SJSA1 (cell line): ENCODE measurements around the gene SLC29A2. TPM values are rescaled to one million over a fixed set of nuclear protein-coding genes. Genes with fewer than 3 reads are reported as not detected.
"Not testable (repeated sequence)": the region's sequence is repeated elsewhere in the genome, so short reads cannot be mapped to it uniquely, and the experiment has no call there.

Experiments used
- DNase-seq, 2 experiments: peaks; one replicate each; pipeline ENCODE4 v3.0.0-alpha.2; 2015 to 2020; ENCODE audit warnings: low spot score in 2 of 2, low read depth in 1 of 2
- H3K27ac ChIP-seq: fragments of 250-450 bp; sonication (Bioruptor Pico); 2 replicates; pipeline ENCODE4 v1.5.1; 2020; ENCODE audit warnings: mild to moderate bottlenecking, moderate library complexity
- H3K27me3 ChIP-seq: fragments of 250-450 bp; sonication (Bioruptor Pico); replicated peaks from 2 replicates; pipeline ENCODE4 v1.5.1; 2020; ENCODE audit warnings: mild to moderate bottlenecking, moderate library complexity
- H3K36me3 ChIP-seq: fragments of 250-450 bp; sonication (Bioruptor Pico); 2 replicates; pipeline ENCODE4 v1.5.1; 2020; ENCODE audit warnings: mild to moderate bottlenecking
- H3K4me1 ChIP-seq: fragments of 250-450 bp; sonication (Bioruptor Pico); replicated peaks from 2 replicates; pipeline ENCODE4 v1.6.1; 2021; ENCODE audit warnings: mild to moderate bottlenecking
- H3K4me3 ChIP-seq: fragments of 250-450 bp; sonication (Bioruptor Pico); 2 replicates; pipeline ENCODE4 v1.5.1; 2020; ENCODE audit warnings: mild to moderate bottlenecking
- H3K9me3 ChIP-seq: fragments of 250-450 bp; sonication (Bioruptor Pico); replicated peaks from 2 replicates; pipeline ENCODE4 v1.5.1; 2020; ENCODE audit warnings: mild to moderate bottlenecking
- total RNA-seq: library from RNA; depleted of rRNA; stranded (reverse); fragments of >200 nt; shearing (Covaris generic); gene quantifications from 2 replicates; pipeline ENCODE4 v1.2.3, GENCODE V29; 2014

The SLC29A2 gene
- total RNA-seq, 1 experiment from 2014 or later = not detected

DNA sequence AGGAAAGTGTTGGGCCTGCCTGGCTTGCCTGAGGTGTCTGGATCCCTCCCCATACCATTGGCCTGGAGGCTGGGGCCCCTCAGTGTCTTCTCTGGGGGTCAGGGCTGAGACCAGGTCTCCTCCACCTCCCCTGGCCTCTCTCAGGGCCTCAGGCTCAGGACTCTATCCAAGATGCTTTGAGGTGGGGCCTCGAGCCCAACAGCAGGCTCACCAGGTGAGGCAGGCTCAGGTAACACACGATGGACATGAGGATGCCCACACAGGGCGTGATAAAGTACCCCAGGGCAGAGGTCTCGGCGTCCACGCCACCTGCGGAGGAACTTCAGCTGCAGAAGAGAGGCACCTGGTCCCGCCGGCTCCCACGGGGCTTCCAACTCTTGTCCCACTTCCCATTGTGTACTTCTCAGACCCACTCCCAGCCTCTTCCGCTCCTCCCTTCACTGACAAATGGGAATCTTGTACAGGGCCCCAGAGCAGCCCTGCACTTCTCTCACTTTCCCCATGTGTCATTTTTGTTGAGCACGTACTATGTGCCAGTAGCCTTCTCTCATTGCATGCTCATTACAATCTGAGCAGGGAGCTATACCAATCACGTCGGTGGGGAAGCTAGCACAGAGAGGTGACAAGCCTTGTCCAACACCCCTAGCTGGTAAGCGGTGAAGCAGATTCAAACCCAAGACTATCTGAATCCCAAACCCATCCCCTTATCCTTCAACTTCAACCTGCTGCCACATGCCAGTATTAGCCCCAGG, 3.8 kb downstream of the SLC29A2 start:
- DNase-seq = no peak
- H3K27ac ChIP-seq = no peak overlapping the region
- H3K9me3 ChIP-seq = no peaks in the 10 kb centered on the region

DNA sequence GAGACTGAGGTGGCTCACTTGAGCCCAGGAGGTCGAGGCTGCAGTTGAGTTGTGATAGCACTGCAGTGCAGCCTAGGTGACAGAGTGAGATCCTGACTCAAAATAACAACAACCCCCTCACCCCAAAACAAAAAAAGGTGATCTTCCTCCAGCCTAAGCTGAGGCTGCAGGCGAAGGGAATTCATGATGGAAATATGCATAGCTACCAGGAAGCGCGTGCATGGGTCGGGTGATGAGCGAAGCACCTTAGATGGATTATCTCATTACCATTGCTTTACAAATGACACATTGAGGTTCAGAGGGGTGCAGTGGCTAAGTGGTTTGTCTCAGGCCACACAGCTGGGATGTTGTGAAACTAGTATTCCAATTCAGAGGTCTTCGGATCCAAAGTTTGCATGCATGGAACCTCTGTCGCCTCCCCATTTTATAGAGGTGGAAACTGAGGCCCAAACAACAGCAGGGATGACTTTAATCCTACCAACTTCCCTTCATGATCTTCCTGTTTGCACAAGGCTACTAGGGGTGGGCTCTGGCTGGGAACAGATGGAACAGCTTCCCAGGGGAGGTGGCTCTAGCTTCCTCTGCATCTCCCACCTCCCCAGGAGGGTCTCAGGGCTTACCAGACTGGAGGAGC, 4.6 kb downstream of the SLC29A2 start:
- H3K27me3 ChIP-seq = peaks cover 46% of the 10 kb centered on the region
- no peak for DNase-seq
- H3K4me1 ChIP-seq = peaks cover 10% of the 10 kb centered on the region
- no peaks in the 10 kb centered on the region for H3K36me3 ChIP-seq
- no peak overlapping the region for H3K27ac ChIP-seq
- H3K4me3 ChIP-seq = no peak overlapping the region
- H3K9me3 ChIP-seq = no peaks in the 10 kb centered on the region

More for the DNA sequence above, 3.8 kb downstream of the SLC29A2 start:
- Histone ChIP-seq H3K4me1 (peaks cover 17% of the 10 kb centered on the region), H3K27me3 (peaks cover 53% of the 10 kb centered on the region), H3K4me3 (no peak overlapping the region), H3K36me3 (no peaks in the 10 kb centered on the region)

DNA sequence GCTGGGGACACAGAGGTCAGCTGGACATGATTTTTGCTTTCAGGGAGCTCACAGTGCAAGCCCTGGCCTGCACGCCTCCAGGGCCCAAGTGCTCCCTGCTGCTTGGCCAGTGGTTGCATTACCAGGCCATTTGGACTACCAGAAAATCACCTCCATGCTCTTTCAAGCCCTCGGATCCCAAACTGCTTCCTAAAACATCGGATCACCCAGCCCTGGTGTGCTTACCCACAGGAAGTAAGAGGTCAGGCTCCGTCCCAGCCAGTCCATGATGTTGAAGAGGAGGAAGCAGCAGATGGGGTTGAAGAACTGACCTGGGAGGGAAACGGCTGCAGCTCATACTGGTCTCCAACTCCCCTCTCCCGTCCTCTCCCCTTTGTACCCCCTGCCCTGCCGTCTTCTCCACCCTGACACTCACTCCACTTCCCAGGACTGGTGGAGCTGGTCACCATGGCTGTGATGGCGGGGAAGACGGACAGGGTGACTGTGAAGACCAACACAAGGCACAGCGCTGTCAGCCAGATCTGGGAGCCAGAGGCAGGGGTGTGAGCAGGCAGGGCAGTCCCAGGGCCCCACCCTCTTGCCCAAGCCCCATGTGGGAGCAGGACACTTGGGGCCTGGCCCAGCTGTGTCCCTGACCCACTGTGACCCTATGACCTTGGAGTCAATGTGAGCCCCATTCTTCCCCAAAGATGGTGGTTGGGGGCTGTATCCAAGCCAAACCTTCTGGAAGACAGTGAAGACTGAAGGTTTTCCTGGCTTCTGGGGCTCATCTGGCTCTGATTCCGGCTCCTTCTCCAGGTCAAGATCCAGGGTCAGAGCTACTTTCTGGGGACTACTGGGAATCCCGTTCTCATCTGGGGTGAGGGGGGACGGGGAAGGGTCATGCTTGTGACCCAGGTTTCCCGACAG, 5.6 kb downstream of the SLC29A2 start:
- Histone ChIP-seq H3K27me3 (peaks cover 36% of the 10 kb centered on the region), H3K4me1 (no peaks in the 10 kb centered on the region; the same call in 1 of the 2 replicates), H3K4me3 (no peak overlapping the region), H3K36me3 (no peaks in the 10 kb centered on the region), H3K27ac (no peak overlapping the region), H3K9me3 (no peaks in the 10 kb centered on the region)
- no peak for DNase-seq

DNA sequence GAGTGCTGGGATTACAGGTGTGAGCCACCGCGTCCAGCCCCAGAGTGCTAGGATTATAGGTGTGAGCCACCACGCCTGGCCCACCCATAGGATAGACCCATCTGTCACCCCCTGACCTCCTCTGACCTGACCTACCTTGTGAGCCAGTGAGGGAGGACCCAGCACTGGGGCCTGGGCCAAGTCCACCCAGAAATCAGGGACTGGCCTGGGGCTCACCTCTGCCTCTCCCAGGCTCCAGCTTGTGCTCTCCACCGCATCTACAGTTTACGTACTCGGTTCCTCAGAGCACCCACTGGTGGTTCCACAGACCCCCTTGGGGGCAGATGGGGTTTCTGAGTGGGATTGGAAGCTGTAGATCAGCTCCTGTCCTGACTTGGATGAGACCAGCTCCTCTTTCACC, 6.4 kb downstream of the SLC29A2 start:
- H3K36me3 ChIP-seq = no peaks in the 10 kb centered on the region
- H3K27me3 ChIP-seq = peaks cover 28% of the 10 kb centered on the region
- no peak overlapping the region for H3K4me3 ChIP-seq
- DNase-seq = no peak
- H3K9me3 ChIP-seq = no peaks in the 10 kb centered on the region
- no peaks in the 10 kb centered on the region for H3K4me1 ChIP-seq
- no peak overlapping the region for H3K27ac ChIP-seq

DNA sequence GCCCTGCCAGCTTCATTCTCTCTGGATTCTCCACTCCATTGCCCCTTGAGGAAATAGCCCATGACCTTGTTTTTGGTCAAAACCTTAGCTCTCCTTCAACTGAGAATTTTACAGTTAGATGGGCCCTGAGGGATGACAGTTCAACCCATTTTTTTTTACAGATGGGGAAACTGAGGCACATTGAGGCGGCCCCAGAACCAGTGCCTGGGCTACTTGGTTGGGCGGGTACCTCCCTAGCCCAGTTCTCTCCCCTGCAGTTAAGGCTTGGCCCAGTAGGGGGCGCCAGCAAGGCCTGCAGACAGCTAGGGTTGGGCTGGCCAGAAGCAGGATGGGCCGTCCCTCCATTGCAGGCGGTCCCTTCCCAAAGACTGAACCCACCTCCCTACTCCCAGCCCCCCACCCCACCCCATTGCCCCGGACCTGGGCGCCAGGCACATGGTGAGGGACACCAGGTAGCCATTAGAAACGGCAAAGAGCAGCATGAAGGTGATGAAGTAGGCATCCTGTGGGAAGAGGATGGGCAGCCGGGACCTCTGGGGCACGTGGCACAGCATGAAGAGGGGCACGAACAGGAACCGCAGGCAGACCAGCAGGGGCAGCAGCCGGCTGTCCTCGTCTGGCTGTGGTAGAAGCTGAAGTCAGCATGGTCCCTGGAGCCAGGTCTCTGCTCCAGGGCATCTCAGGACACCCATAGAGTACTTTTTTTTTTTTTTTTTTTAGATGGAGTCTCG, 7.6 kb downstream of the SLC29A2 start:
- Histone ChIP-seq H3K4me3 (no peak overlapping the region), H3K27me3 (peaks cover 18% of the 10 kb centered on the region), H3K9me3 (no peaks in the 10 kb centered on the region), H3K4me1 (no peaks in the 10 kb centered on the region), H3K27ac (no peak overlapping the region), H3K36me3 (no peaks in the 10 kb centered on the region)
- peak in 1 of 2 experiments; percentile 79 for DNase-seq

DNA sequence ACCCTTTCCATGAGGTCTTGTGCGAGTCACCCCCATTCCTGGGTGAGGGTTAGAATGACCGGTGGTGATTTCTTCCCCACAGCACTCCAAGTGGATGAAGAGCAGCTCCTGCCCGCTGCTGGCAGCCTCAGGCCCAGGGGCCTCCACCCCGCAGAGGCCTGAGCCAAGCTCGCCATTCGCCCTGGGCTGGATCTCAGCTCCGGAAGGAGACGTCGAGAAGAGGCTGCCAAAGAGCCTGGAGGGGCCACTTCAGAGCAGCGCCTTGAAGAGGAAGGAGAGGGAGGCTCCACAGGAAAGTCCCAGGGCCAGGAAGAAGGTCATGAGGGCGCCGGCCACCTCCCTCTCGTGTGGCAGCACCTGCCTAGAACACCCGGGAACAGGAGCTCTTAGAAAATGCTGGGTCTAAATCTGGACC, 8.4 kb downstream of the SLC29A2 start:
- peaks cover 18% of the 10 kb centered on the region for H3K27me3 ChIP-seq
- no peak for DNase-seq
- H3K4me3 ChIP-seq = no peak overlapping the region
- no peaks in the 10 kb centered on the region for H3K36me3 ChIP-seq
- no peaks in the 10 kb centered on the region for H3K4me1 ChIP-seq
- no peaks in the 10 kb centered on the region; the same call in 1 of the 2 replicates for H3K9me3 ChIP-seq
- no peak overlapping the region for H3K27ac ChIP-seq

DNA sequence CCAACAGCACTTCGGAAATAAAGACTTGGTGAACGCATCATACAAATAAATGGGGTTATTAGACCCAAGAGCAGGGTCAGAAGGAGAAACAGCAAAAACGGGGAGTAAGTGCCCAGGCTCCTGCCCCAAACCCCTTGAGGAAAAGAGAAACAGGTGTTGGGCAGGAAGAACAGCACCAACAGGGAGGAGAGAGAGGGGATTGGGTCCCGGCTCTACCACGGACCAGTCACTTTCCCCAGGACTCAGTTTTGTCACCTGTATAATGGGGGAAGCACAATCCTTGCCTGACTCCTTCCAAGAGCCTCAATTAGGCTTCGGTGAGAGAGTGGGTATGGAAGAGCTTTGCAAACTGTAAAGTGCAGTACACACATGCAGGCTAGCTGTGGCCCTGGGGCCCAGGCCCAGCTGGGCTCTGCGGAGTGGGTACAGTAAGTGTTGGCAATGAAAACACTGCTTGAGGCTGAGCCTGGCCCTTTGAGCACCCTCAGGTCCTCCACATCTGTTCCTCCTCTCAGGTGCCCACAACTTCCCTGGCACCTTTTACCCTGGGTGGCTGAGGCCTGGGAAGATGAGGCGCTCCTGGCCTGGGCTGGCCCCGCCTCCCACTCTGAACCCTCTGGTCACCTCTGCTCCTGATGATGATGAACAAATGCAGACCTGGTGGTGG, 8.9 kb downstream of the SLC29A2 start:
- Histone ChIP-seq H3K4me3 (no peak overlapping the region), H3K27ac (no peak overlapping the region), H3K4me1 (no peaks in the 10 kb centered on the region), H3K9me3 (no peaks in the 10 kb centered on the region; the same call in 1 of the 2 replicates), H3K36me3 (no peaks in the 10 kb centered on the region), H3K27me3 (peaks cover 18% of the 10 kb centered on the region)
- no peak for DNase-seq

DNA sequence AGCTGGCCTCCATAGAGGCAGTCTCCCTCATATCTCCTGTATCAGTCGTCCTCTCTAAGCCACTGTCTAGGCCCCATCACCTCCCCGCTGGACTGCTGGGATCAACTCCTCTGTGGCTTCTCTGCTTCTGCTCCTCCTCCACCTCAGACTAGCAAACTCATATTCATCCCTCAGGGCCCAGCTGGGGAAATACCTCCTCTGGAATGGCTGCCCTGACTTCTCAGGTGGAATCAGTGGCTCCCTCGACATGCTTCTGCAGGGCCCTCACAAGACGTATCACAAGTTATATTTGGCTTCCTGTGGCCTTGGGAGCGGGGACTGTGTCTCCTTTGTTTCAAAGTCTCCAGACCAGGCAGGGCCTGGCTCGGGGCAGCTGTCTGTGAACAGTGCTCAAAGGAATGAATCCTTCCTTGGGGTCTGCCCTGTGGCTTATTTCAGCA, 10.0 kb downstream of the SLC29A2 start:
- Histone ChIP-seq H3K27ac (no peak overlapping the region), H3K4me1 (no peaks in the 10 kb centered on the region), H3K4me3 (no peak overlapping the region), H3K27me3 (peaks cover 9% of the 10 kb centered on the region), H3K9me3 (no peaks in the 10 kb centered on the region; the same call in 1 of the 2 replicates), H3K36me3 (no peaks in the 10 kb centered on the region)
- DNase-seq = no peak

DNA sequence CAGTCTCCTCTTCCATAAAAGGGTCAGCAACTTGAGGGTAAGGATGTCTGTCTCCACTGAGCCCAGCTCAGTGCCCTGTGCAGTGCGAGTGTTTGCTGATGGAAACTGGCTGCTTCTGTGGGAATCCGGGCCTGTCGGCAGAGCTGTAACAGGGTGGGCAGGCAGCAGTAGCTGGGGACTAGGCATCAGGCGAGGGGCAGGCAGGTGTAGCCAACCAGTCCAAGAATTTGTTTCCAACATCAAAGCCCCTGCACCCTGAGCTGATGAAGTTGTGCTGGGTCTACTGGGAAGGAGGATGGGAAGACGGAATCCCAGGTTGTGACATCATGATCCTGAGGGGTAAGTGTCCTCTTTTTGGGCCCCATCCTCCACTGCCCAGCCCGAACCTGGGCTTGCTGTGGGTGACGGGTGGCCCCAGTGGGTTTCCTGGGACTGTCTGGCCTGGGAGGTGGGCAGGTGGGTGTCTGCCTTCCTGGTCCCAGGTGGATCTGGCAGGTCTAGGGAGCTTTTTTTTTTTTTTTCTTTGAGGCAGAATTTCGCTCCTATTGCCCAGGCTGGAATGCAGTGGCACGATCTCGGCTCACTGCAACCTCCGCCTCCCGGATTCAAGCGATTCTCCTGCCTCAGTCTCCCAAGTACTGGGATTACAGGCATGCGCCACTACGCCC, 11.0 kb downstream of the SLC29A2 start:
- no peak for DNase-seq
- Histone ChIP-seq H3K4me3 (no peak overlapping the region), H3K36me3 (no peaks in the 10 kb centered on the region), H3K9me3 (no peaks in the 10 kb centered on the region; the same call in 1 of the 2 replicates), H3K27me3 (peaks cover 3% of the 10 kb centered on the region; the same call in 1 of the 2 replicates), H3K27ac (no peak overlapping the region), H3K4me1 (no peaks in the 10 kb centered on the region)

DNA sequence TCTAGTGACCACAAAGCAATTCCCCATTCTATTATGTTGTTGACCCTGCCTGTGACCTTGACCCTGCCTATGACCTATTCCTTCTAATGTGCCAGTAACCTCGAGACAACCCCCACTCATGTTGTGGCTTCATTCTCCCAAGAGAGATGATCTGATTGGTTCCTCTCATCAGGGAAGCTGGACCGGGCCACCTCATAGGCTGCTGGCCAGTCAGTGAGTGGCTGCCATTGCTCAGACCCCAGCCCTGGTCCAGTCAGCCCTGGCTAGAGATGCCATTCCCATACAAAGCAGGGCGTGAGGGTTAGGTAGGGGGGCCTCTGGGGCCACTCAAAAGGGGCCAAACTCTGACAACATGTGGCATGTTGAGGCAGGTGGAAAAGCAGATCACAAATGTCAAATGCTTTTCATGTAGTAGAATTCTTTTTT, 11.9 kb downstream of the SLC29A2 start:
- no peak overlapping the region for H3K27ac ChIP-seq
- no peak for DNase-seq
- no peak overlapping the region for H3K4me3 ChIP-seq
- H3K9me3 ChIP-seq = no peaks in the 10 kb centered on the region; the same call in 1 of the 2 replicates
- no peaks in the 10 kb centered on the region for H3K4me1 ChIP-seq
- H3K36me3 ChIP-seq = no peaks in the 10 kb centered on the region
- no peaks in the 10 kb centered on the region; the same call in 1 of the 2 replicates for H3K27me3 ChIP-seq

DNA sequence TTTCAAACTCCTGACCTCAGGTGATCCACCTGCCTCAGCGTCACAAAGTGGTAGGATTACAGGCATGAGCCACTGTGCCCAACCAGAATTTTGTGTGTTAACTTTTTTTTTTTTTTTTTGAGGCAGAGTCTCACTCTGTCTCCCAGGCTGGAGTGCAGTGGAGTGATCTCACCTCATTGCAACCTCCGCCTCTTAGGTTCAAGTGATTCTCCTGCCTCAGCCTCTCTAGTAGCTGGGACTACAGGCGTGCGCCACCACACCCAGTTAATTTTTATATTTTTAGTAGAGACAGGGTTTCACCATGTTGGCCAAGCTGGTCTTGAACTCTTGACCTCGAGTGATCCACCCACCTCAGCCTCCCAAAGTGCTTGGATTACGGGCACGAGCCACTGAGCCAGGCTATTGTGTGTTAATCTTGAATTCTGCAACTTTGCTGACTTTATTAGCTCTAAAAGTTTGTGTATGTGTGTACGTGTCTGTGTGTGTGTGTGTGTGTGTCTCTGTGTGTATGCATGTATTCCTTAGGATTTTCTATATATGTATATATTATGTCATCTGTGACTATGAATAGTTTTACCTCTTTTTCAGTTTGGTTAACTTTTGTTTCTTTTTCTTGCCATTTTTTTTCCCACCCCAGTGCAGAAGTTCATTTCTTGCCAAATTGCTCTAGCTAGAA, 20.9 kb downstream of the SLC29A2 start:
- not testable (repeated sequence) for H3K4me3 ChIP-seq

DNA sequence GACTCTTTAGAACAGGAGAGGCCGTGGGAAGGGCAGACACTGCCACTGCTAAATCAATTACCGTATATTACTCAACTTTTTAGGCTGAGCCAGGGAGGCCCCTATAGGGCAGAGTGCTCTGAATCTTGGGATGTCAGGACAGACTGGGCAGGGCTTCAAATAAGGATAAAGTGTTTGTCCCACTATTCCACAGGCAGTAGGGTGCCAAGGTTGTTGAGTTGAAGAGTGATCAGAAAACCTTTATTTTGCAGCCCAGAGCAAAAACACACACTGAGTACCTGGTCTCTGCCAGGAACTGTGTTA, 22.5 kb downstream of the SLC29A2 start:
- DNase-seq = no peak
- H3K9me3 ChIP-seq = no peaks in the 10 kb centered on the region; the same call in 1 of the 2 replicates
- no peak overlapping the region for H3K27ac ChIP-seq
- H3K4me3 ChIP-seq = no peak overlapping the region
- H3K27me3 ChIP-seq = no peaks in the 10 kb centered on the region
- H3K36me3 ChIP-seq = peaks cover 7% of the 10 kb centered on the region
- peaks cover 28% of the 10 kb centered on the region for H3K4me1 ChIP-seq

More for the DNA sequence above, 20.9 kb downstream of the SLC29A2 start:
- not testable (repeated sequence) for H3K27ac ChIP-seq, H3K9me3 ChIP-seq, DNase-seq, H3K27me3 ChIP-seq, H3K36me3 ChIP-seq
- peaks cover 15% of the 10 kb centered on the region for H3K4me1 ChIP-seq
